ENCODE data around the gene NOXA1. TPM values are rescaled to one million over a fixed set of nuclear protein-coding genes. Genes with fewer than 3 reads are reported as not detected.

The NOXA1 gene
- total and polyA plus RNA-seq, 4 donors = 1.3 to 3.6 (median 2.4) TPM

DNA sequence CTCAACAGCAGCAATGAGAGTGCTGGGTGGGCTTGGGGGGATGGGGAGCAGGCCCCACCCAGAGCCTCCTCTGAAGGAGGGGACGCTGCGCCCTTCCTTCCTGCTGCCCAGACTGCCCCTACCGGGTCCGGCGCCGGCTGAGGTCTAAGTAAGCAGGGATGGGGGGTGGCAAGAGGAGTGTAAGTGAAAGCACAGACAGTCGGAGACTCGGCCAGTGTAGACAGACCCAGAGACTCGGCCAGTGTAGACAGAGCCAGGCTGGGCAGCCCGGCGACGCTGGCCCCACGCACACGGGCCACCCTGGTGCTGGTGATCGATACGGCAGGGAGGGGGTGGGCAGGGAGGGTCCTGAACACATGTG lies 25.4 kb downstream of the NOXA1 start:
- no peaks in the 10 kb centered on the region for H3K27me3 ChIP-seq (ENCODE audit: control insufficient read depth in 4 of 4, insufficient read depth in 4 of 4, low read length in 3 of 4)
- peaks cover 4 to 17% (median 8%) of the 10 kb centered on the region in 4 donors for H3K4me1 ChIP-seq (ENCODE audit: control insufficient read depth in 4 of 4, insufficient read depth in 4 of 4, low read length in 3 of 4)
- H3K4me3 ChIP-seq (ENCODE audit: low read depth in 1 of 3, low read length in 3 of 3) = no peak overlapping the region
- H3K27ac ChIP-seq (ENCODE audit: low read depth in 1 of 2, low read length in 2 of 2) = no peak overlapping the region
- TF ChIP-seq ZBTB33 (IDR thresholded peaks at IDR 0.05) (no peak), MAX (IDR thresholded peaks at IDR 0.05) (no peak), EGR1 (IDR thresholded peaks at IDR 0.05; ENCODE audit: low read depth in 2 of 2) (no peak), NR2F2 (IDR thresholded peaks at IDR 0.05) (no peak)
- no peak overlapping the region for H3K9ac ChIP-seq (ENCODE audit: low read depth in 1 of 2, low read length in 2 of 2)
- peaks cover 0 to 5% (median 2%) of the 10 kb centered on the region in 4 donors for H3K36me3 ChIP-seq (ENCODE audit: control insufficient read depth in 4 of 4, insufficient read depth in 3 of 4, low read depth in 1 of 4, low read length in 3 of 4)
- H3K9me3 ChIP-seq (ENCODE audit: control insufficient read depth in 4 of 4, low read length in 3 of 4) = no peaks in the 10 kb centered on the region
- WGBS = 92% methylated on average over 16 of the region's 16 CpGs
- DNase-seq (ENCODE audit: low spot score) = no peak

GRCh38 chr9:137449081-137449844 lies 26.1 kb downstream of the NOXA1 start:
- peaks cover 7 to 18% (median 10%) of the 10 kb centered on the region in 4 donors for H3K4me1 ChIP-seq (ENCODE audit: control insufficient read depth in 4 of 4, insufficient read depth in 4 of 4, low read length in 3 of 4)
- TF ChIP-seq RXRA (IDR thresholded peaks at IDR 0.05) (no peak), REST (IDR thresholded peaks at IDR 0.05) (no peak), MAX (IDR thresholded peaks at IDR 0.05) (no peak), TAF1 (conservative IDR thresholded peaks at IDR 0.05) (no peak), NR2F2 (IDR thresholded peaks at IDR 0.05) (no peak), FOXA2 (IDR thresholded peaks at IDR 0.05) (no peak), ZBTB33 (IDR thresholded peaks at IDR 0.05) (no peak), ATF3 (IDR thresholded peaks at IDR 0.05) (no peak)
- H3K36me3 ChIP-seq (ENCODE audit: control insufficient read depth in 4 of 4, insufficient read depth in 3 of 4, low read depth in 1 of 4, low read length in 3 of 4) = peaks cover 0 to 5% (median 2%) of the 10 kb centered on the region in 4 donors
- WGBS = 90% methylated on average over 36 of the region's 36 CpGs
- H3K27me3 ChIP-seq (ENCODE audit: control insufficient read depth in 4 of 4, insufficient read depth in 4 of 4, low read length in 3 of 4) = no peaks in the 10 kb centered on the region
- no peaks in the 10 kb centered on the region for H3K9me3 ChIP-seq (ENCODE audit: control insufficient read depth in 4 of 4, low read length in 3 of 4)
- DNase-seq (ENCODE audit: low spot score) = no peak
- H3K27ac ChIP-seq (ENCODE audit: low read depth in 1 of 2, low read length in 2 of 2) = no peak overlapping the region
- H3K9ac ChIP-seq (ENCODE audit: low read depth in 1 of 2, low read length in 2 of 2) = no peak overlapping the region
- H3K4me3 ChIP-seq (ENCODE audit: low read depth in 1 of 3, low read length in 3 of 3) = no peak overlapping the region

Measured in liver (tissue), 9 donors.